Posterior cingulate gyrus (tissue), 11 donors: Measurements from ENCODE around the gene DCTN3.

Experiments
- DNase-seq, 10 donors: peaks; one replicate each; pipeline versions ENCODE4 v3.0.0 to v3.0.0-alpha.2; 2020 to 2021; ENCODE audit warnings: mixed read lengths in 3 of 10
- intact Hi-C: fragments of 100-400 bp; cut with DNase I; formaldehyde crosslinking; loops from one replicate; pipeline ENCODE4 v1.15.1; 2023

The DCTN3 gene

DNA sequence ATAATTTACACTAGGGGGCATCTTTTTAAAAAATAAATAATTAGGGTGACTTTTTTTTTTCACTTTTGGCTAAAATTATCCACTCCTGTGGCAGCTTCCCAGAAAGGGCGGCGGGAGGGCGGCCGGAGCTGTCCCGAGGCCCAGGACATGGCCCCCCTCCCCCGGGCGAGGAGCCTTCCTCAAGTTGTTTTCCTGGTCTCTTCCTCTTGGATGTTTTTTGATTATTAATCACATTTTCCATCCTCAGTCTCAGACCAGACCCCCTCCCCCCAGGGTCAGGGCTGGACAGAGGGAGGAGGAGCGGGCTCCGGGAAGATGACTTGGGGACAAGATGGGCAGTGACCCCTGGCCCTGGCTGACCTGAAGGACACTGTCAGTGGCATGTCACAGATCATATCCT, 26.1 kb downstream of the DCTN3 start:
- DNase-seq = no peak
- intact Hi-C loops = loop anchor here (5.0 kb wide), 1 partner anchor 157 kb away; no protein-coding TSS in a partner anchor

DNA sequence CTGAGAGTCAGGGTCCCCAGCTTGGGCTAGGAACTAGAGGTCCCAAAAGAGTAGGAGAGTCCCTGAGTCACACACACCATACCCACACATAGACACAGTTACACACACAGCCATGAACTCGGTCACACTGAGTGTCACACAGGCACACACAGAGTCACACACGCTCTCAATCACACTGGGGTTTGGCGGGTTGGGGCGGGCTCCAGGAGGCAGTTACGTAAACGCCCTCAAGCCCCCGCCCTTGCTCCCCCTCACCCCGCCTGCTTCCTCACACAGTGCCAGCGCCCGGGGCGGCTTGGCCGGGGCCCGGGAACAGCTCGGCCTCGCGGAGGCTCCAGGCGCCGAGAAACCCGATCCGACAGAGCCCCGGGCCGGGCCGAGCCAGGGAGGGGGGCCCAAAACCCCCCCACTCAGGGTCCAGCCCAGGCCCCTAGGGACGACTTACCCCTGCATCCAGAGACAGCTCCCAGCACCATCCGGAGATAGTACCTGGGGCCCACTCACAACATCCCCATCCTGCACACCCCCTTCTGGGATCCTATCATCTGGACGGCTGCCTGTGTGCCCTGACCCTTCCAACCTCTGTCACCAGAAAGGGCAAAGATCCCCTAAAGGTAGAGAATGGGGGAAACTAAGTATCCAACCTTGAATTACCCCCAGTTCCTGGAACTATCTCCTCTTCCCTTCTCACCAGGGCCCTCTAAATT, 27.2 kb downstream of the DCTN3 start:
- peak in 7 of 10 donors; percentile 50 to 90 (median 67) for DNase-seq
- intact Hi-C loops = loop anchor here (2.0 to 5.0 kb wide), 2 partner anchors 156 to 190 kb away; no protein-coding TSS in a partner anchor

DNA sequence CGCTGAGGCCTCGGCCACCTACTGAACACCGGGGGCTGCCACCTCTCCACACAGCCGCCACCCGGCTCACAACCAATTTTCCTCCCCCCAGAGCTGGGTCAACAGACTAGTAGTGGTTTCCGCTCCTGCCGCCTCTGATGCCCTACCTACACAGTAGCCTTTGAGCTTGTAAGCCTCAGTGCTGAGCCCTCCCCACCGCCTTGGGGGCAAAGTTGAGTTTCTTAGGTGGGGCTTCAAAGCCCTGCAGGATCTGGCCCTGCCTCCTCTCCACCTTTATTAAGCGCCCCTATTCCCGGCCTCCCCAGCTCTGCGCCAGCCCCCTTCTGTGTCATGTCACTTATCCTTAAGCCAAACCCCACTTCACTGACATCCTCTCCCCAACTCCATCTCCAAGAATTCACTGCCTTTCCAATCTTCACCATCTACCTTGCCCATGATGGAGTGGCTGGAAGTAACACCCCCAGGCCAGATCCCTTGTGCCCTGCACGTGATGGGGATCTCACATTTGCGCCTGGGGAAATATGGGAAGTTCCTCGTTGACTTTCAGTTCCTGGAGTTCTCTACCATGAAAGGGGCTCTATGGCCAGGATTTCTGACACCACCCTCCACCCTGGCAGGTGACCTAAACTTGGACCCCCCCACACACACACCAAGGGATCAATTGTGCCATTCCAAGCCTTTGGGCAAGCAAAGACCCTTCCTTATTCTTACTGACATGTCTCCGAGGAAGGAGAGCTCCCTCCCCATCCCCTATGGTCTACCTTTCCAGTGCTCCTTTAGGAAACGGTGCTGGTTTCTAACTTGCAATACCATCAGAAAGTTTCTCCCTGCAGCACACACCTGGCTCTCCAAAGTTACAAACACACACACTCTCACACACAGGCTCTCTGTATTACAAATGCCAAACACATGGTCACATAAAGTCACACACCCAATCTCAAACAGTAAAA, 28.1 kb downstream of the DCTN3 start:
- intact Hi-C loops = loop anchor here (1.0 to 5.0 kb wide), 4 partner anchors 44 to 189 kb away; no protein-coding TSS in a partner anchor
- no peak for DNase-seq

DNA sequence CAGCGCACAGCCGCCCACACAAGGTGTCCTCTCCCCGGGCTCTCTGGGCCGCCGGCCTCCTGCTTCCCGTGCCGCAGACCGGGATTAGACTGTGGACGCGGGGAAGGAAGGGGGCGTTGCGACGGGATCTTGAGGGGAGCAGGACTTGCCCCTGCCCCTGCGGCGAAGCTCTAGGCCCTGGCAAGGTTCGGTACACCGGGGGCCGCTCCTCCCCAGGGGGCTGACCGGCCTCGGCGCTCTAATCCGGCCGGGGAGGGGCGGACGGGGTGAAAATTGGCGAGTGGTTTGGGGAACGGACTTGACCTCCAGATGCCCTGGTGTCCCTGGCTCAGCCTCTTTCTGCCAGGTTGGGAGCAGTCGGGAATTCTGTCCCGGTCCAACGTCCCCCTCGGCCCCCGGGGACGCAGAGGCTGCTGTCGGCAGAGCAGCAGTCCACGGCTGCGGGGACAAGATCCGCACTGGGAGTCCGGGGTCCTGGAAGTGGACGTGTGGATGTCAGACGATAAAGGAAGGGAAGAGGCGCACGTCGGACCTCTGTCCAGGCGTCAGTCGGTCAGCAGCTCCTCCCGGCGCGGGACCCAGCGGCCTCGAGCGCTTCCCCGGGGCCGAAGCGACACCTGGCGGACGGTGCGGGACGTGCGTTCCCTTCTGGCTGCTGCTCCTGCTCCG, 28.9 kb downstream of the DCTN3 start:
- peak; percentile 85 to 98 (median 91) for DNase-seq
- intact Hi-C loops = loop anchor here (1.0 to 5.0 kb wide), 3 partner anchors 43 to 154 kb away; no protein-coding TSS in a partner anchor

DNA sequence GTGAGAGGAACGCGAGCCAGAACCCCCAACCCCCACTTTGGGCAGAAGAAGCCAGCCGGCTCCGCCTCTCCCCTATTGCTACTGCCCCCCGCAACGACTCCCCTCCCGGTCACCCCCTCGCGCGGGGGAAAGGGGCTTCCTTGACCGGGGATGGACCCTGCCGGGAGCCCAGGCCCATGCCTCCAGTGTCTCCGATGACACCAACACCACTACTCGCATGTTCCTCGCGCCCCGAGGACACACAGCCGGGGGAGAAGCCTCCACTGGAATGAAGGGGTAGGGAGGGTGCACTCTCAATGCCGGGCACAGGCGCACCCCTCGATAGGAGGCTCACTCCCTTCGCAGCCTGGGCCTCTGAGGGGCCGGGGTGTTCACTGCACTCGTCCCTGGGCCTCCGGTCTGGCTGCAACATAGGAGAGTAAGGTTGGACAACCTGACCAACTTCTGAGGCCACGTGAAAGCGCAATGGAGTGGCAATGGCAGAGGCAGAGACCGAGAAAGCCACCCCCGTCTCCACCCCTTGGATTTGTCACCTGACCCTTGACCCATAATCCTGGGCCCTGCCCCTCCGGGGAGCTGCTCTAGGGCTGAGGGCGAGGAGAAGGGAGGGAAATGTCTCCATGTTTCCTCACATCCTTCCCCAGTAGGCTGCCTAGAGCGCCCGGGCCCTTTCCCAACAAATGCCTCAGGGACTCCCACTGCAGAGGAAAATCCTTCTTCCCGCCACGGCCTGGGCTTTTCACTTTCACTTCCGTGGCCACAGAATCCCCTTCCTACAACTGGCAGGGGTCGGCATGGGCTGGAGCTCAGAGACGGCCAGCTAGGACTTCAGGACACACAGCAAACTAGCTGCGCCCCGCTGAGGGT, 29.7 kb downstream of the DCTN3 start:
- no peak for DNase-seq
- intact Hi-C loops = loop anchor here (1.0 to 5.0 kb wide), 3 partner anchors 42 to 153 kb away; no protein-coding TSS in a partner anchor

DNA sequence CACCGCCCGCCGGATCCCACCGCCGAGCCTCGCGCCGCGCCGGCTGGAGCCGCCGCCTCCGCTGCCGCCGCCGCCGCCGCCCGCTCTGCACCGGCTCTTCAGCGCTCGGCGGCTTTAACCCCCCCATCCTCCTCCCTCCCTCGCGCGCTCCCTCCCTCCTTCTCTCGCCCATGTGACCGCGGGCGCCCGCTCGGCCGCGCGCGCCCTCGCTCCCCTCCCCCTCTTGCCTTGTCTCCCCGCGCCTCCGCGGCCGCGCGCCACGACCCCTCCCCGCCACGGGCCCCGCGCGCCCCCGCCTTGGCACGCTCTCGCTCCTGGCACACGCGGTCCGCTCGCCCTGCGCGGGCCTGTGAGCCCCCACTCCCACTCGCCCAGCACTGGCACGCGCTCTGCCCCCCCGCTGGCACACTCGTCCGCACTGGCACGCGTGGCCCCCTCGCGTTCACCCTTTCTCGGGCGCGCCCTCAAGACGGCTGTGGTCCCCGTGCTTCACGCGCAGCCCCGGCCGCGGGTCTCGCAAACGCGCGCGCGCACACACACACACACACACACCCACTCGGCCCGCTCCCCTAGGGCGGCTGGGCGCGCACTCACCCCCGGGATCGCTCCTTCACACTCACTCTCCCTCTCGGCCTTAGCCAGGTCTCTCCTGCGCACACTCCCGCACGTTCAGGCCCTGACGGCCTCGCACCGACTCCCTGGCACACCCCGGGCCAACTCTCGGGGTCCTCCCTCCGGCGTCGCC, 30.5 kb downstream of the DCTN3 start, which contains the start of gene CNTFR:
CNTFR (minus strand) TSS at position 89 of the 745 bp plus-strand sequence. CDS start 20,743 bp downstream, outside the sequence.
- DNase-seq = peak; percentile 46 to 94 (median 73)
- intact Hi-C loops = loop anchor here (5.0 kb wide), 1 partner anchor 153 kb away; no protein-coding TSS in a partner anchor

DNA sequence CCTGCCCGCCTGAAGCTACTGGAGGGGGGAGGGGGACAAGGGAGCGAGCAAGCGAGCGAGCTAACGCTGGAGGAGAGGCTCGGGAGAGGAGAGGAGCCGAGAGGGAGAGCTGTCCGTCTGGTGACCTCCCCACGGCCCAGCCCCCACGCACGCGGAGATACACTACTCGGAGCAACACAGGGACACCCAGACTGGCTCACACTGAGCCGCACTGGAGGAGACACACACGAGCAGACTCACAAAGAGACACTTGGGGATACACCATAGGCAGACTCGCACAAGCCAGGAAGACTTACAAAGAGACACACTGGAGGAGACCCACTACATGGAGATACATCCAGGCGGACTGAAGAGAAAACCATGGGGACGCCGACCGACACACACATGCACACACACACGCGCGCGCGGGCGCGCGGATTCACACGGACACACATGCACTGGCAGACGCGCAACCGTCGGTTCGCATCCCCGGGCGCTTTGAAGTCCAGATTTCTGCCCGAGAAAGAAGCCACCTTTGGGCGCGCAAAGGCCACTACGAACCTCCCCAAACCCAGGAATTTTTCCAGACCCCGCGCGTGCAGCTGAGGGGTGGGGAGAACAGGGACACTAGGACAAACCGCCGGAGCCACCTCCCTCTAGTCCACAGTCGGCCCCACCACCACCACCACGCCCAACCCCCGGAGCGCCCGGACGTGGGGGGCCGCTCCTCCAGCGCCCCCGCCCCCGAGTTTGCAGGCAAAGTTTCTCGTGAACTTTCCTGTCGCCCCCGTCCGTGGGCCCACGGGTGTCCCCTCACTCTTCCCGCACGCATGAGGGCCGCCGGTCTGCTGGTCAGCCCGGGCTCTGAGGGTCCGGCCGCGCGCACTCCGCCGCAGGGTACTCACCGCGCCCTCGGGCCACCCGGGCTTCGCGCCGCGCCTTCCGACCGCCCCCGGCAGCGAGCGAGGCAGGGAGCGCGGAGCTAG, 31.3 kb downstream of the DCTN3 start:
- intact Hi-C loops = no loop called here
- DNase-seq = peak in 1 of 10 donors; percentile 90

DNA sequence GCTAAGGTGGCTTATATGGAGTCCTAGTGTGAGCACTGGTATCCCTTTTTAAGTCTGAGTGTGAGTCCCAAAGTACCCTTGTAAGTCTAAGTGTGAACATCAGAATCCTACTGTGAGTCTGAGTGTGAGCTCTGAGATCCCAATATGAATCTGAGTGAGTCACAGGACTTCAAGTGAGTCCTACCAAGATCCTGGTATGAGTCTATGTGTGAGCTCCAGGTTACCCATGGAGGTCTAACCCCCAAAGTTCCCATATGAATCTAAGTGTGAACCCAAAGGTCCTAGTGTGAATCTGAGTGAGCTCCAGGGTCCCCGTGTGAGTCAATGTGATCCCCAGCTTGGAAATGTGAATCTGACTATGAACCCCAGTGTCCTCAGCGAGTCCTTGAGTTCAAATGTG, 33.0 kb downstream of the DCTN3 start:
- intact Hi-C loops = no loop called here
- DNase-seq = no peak

DNA sequence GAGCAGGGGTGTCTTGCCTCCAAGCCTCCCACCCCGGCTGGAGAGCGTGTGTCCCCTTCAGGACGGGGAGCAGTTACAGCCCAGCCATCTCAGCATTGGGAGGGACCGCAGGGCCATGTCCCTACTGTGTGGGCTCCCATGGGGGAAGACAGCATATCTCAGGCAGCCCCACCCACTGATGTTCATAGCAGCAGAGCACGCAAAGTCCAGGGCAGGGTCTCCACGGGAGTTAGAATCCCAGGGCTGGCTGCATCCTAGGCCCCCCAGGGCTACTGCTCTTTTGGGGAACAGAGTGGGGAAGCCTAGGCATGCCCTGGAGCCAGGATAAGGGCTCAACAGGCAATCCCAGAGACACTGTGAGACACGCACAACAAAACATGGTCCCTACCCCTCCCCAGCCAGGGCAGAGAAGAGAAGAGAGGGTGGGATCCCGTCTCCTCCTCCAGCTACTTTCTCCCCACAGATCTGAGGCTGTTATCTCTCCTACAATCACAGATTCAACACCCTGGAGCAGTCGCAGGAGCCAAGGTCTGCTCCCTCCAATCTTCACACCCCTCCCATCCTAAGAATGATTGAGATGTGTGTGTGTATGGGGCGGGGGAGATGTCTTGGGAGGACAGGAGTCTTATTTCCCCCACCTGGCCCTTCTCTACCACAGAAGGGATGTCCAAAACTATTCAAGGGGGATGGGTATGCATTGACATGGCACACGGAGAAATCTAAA, 34.2 kb downstream of the DCTN3 start:
- intact Hi-C loops = no loop called here
- no peak for DNase-seq

DNA sequence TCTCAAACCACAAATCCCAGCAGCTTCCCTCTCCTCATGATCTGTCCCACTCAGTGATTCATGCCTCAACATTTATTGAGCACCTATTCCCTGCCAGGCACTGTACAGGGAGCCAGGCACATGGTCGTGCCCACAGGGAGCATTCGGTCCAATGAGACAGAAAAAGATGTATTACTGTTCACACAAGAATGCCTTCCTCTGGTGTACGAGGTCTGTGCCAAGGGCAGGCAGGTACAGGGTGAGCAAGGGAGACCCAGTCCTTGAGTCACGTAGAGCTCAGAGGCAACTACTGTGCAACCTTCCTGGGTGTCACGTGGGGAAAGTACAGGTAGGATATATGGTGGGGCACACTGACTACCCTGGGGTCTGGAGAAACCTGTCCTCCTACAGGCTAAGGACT, 35.3 kb downstream of the DCTN3 start:
- intact Hi-C loops = no loop called here
- peak in 1 of 10 donors; percentile 43 for DNase-seq

DNA sequence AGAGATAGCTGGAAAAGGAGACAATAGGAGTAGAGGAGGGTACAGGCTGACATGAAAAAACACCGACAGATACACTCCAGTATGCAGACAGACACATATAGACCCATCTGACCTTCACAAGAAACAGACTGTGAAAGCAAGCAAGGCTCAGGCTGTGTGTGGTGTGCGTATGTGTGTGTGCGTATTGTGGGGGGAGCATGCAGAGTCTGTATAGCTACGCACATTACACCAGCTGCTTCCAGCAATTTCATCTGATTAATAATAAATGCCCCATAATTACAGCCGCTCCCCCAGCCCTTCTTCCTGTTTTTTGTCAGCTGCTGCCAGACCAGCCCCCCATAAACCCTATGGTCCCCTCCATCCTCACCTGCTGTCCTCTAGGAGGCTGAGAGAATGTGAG, 37.5 kb downstream of the DCTN3 start:
- intact Hi-C loops = no loop called here
- no peak for DNase-seq

DNA sequence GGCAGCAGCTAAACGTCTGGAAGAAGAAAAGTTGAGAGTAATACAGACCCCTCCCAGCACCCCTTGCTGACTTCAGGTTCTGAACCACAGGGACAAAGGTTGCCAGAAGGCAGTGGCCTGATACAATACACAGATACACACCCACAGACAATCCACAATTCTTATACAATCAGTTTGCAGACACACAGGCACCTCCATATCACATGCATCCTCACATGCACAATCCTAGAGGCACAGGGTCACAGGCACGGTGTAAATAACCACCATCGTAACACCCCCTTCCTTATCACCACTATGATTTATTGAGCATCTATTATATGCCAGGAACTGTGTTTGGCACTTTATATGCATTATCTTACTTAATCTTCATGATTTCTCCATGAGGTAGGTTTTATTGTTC, 39.0 kb downstream of the DCTN3 start:
- DNase-seq = no peak
- intact Hi-C loops = no loop called here

DNA sequence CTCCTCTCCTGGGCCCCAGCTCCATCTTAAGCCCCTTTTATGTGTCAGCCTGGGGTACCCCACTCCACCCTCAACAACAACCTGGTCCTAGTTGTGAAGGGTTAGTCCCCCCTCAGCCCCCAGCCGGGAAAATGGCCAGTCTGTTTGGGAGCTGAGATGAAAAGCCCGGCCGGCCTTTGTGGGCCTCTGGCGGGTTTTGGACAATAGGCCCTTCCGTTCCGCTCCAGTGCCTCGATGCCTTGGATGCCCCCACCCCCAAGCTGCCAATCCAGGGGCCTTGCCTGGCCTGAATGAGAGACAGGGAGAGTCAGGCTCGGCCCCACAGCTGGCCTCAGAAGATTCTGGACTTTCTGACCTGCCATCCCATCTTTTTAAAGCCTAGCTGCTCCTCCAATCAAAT, 39.9 kb downstream of the DCTN3 start:
- peak in 4 of 10 donors; percentile 27 to 86 (median 32) for DNase-seq
- intact Hi-C loops = no loop called here

DNA sequence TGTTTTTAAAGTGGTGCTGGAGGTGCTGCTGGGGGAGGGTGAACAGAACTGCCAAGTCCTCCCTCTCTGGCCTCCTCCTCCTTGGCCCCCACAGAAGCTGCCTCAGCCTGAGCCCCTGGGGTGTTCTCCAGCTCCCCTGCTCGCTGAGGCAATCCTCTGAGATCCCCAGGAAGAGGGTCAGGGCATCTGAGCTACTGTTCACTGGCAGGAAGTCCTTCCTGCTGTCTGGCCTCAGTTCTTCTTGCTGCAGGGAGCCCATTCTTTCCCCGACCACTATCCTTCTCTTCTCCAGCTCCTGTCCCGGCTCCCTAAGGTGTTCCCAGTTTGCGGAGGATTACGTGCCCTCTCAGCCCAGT, 40.5 kb downstream of the DCTN3 start:
- DNase-seq = peak in 1 of 10 donors; percentile 61
- intact Hi-C loops = no loop called here

DNA sequence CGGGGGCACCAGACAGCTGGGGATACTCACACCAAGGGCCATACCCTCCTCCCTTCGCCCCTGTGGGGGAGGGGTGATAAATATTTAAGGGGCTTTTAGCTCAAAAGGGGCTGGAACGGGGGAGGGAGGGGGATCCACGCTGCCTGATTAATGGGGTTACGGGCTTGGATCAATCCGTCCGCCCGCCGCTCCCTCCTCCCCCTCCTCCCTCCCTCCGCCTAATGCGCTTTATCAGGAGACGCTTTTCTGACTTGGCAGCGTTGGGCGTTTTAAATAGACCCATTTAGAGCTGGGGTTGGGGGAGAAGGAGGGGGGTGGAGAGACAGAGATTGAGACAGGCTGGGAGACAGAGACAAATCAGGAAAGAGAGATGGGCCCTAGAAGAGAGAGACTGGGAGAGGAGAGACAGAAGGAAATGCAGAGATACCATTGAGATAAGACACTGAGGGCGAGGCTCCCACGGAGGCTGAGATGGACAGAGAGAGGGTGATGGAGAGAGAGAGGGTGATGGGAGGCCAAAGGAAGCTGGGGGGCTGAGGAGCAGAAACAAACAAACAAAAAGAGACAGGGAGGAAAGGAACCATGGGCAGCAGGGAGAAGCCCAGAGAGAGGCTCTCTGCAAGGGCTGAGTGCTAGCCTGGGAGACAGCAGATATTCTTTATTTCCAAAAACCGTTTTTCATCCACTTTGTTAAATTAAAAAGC, 41.0 kb downstream of the DCTN3 start:
- intact Hi-C loops = no loop called here

More for the DNA sequence above, 41.0 kb downstream of the DCTN3 start:
- DNase-seq = peak in 2 of 10 donors; percentile 35 to 59
